Measurements from ENCODE around the gene IFT122. TPM values are rescaled to one million over a fixed set of nuclear protein-coding genes. Genes with fewer than 3 reads are reported as not detected.

IFT122 gene
- total RNA-seq, 2 experiments from 2014 or later: 21.6 to 37.0 TPM

- no peaks in the 10 kb centered on the region for H3K79me2 ChIP-seq (ENCODE audit: insufficient read depth, low read depth, low read length)
- no peaks in the 10 kb centered on the region for H4K20me1 ChIP-seq (ENCODE audit: insufficient read depth, low read length)
- BruUV-seq (replicated peaks): no TSS peak
- H3K9me3 ChIP-seq (ENCODE audit: low read length): no peaks in the 10 kb centered on the region
- DNase-seq (ENCODE audit: low spot score): no peak
- H3K27ac ChIP-seq (ENCODE audit: low read depth, low read length, poor library complexity, severe bottlenecking): no peak overlapping the region
- peaks cover 53% of the 10 kb centered on the region for H3K4me1 ChIP-seq (ENCODE audit: insufficient read depth, low read length, poor library complexity, severe bottlenecking)
- POLR2A ChIA-PET: no interaction called here
- H2AFZ ChIP-seq (ENCODE audit: low read length): no peak overlapping the region
- CTCF ChIA-PET (ENCODE audit: unreplicated experiment): no interaction called here
- no peak for TF ChIP-seq EZH2phosphoT487 (IDR thresholded peaks at IDR 0.05; ENCODE audit: borderline replicate concordance, low read depth, low read length)
- TF ChIP-seq, protein P1, sequence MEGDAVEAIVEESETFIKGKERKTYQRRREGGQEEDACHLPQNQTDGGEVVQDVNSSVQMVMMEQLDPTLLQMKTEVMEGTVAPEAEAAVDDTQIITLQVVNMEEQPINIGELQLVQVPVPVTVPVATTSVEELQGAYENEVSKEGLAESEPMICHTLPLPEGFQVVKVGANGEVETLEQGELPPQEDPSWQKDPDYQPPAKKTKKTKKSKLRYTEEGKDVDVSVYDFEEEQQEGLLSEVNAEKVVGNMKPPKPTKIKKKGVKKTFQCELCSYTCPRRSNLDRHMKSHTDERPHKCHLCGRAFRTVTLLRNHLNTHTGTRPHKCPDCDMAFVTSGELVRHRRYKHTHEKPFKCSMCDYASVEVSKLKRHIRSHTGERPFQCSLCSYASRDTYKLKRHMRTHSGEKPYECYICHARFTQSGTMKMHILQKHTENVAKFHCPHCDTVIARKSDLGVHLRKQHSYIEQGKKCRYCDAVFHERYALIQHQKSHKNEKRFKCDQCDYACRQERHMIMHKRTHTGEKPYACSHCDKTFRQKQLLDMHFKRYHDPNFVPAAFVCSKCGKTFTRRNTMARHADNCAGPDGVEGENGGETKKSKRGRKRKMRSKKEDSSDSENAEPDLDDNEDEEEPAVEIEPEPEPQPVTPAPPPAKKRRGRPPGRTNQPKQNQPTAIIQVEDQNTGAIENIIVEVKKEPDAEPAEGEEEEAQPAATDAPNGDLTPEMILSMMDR (conservative IDR thresholded peaks at IDR 0.05; ENCODE audit: low read length): no peak
- H3K4me2 ChIP-seq (ENCODE audit: low read length): no peak overlapping the region
- no peak overlapping the region for H3K4me3 ChIP-seq (ENCODE audit: low read depth, low read length, poor library complexity, severe bottlenecking)
- H3K36me3 ChIP-seq (ENCODE audit: insufficient read depth, low read length): no peaks in the 10 kb centered on the region
- no peaks in the 10 kb centered on the region for H3K9me2 ChIP-seq (ENCODE audit: insufficient read depth, low read length)
- intact Hi-C loops (cut with micrococcal nuclease; ENCODE audit: unreplicated experiment): no loop called here
Observed at GRCh38 chr3:129557548-129557894, 117.5 kb downstream of the IFT122 start.

GRCh38 chr3:129558081-129558771 is 118.2 kb downstream of the IFT122 start:
- Histone ChIP-seq H3K4me1 (ENCODE audit: insufficient read depth, low read length, poor library complexity, severe bottlenecking) (peaks cover 52% of the 10 kb centered on the region), H2AFZ (ENCODE audit: low read length) (peak overlapping the region; percentile 64; the same call in 1 of the 2 replicates), H3K9me3 (ENCODE audit: low read length) (no peaks in the 10 kb centered on the region), H3K27ac (ENCODE audit: low read depth, low read length, poor library complexity, severe bottlenecking) (peak overlapping the region; percentile 21), H3K4me3 (ENCODE audit: low read depth, low read length, poor library complexity, severe bottlenecking) (peak overlapping the region; percentile 2), H3K36me3 (ENCODE audit: insufficient read depth, low read length) (no peaks in the 10 kb centered on the region), H3K9me2 (ENCODE audit: insufficient read depth, low read length) (no peaks in the 10 kb centered on the region), H3K79me2 (ENCODE audit: insufficient read depth, low read depth, low read length) (no peaks in the 10 kb centered on the region), H3K4me2 (ENCODE audit: low read length) (peak overlapping the region; percentile 52), H4K20me1 (ENCODE audit: insufficient read depth, low read length) (no peaks in the 10 kb centered on the region)
- TF ChIP-seq EZH2phosphoT487 (IDR thresholded peaks at IDR 0.05; ENCODE audit: borderline replicate concordance, low read depth, low read length): no peak
- TF ChIP-seq, protein P1 (conservative IDR thresholded peaks at IDR 0.05; ENCODE audit: low read length): no peak
- BruUV-seq (replicated peaks): no TSS peak
- ChIA-PET CTCF (ENCODE audit: unreplicated experiment) (interaction anchor here (1.5 to 1.6 kb wide), 2 partner anchors 19 to 117 kb away, joined by 3 read pairs; no protein-coding TSS in a partner anchor), POLR2A (interaction anchor here (0.8 to 1.4 kb wide), 3 partner anchors 13 to 19 kb away, joined by 4 to 6 read pairs (median 6); no protein-coding TSS in a partner anchor)
- intact Hi-C loops (cut with micrococcal nuclease; ENCODE audit: unreplicated experiment): no loop called here
- DNase-seq (ENCODE audit: low spot score): no peak
